HEK293 (cell line): ENCODE results near the gene ZNF276.

Experiments used
- CTCF ChIA-PET: fragments of 350-600 bp; formaldehyde crosslinking; extraction: SDS; loops from one replicate; lab custom pipeline; 2021; ENCODE audit warnings: antibody characterized with exemption; lab: Yijun Ruan, JAX
- POLR2A ChIA-PET: fragments of 300-600 bp; formaldehyde crosslinking; extraction: SDS; loops from one replicate; lab custom pipeline; 2020; ENCODE audit warnings: antibody characterized with exemption, inconsistent platforms; lab: Yijun Ruan, JAX
- H3K27ac ChIP-seq: fragments of 200-500 bp; sonication (Bioruptor generic); 2 replicates; pipeline ENCODE4 v1.5.1; 2014; ENCODE audit warnings: low read depth, low read length, control low read depth, inconsistent platforms; ENCODE audit errors: extremely low read depth
- H3K36me3 ChIP-seq, 2 experiments: fragments of 200-500 bp in 1 of 2; sonication (Bioruptor generic) in 1 of 2; 1 replicate in 1 of 2; 2 replicates in 1 of 2; pipeline ENCODE4 v1.5.1; 2014 to 2017; ENCODE audit warnings: inconsistent platforms in 2 of 2, low read length in 2 of 2; ENCODE audit not compliant: control insufficient read depth in 2 of 2, insufficient read depth in 1 of 2
- H3K4me1 ChIP-seq: fragments of 200-500 bp; sonication (Bioruptor generic); 2 replicates; pipeline ENCODE4 v1.5.1; 2014; ENCODE audit warnings: mild to moderate bottlenecking, low read length, inconsistent platforms; ENCODE audit not compliant: control insufficient read depth, insufficient read depth
- H3K4me3 ChIP-seq: 2 replicates; pipeline ENCODE4 v1.5.1; 2011; ENCODE audit warnings: low read depth, mild to moderate bottlenecking, control low read depth, low read length, moderate library complexity
- H3K9me3 ChIP-seq: fragments of 200-500 bp; sonication (Bioruptor generic); 2 replicates; pipeline ENCODE4 v1.5.1; 2014; ENCODE audit warnings: low read depth, low read length, inconsistent platforms; ENCODE audit not compliant: control insufficient read depth, insufficient read depth
- EGR2 ChIP-seq: fragments of 450-650 bp; formaldehyde crosslinking; IDR thresholded peaks from 2 replicates; pipeline ENCODE4 v1.5.1; 2016; ENCODE audit warnings: low read depth, missing biosample characterization, missing genetic modification characterization
- FEZF1 ChIP-seq: fragments of 450-650 bp; formaldehyde crosslinking; IDR thresholded peaks from 2 replicates; pipeline ENCODE4 v1.5.1; 2016; ENCODE audit warnings: missing biosample characterization, missing genetic modification characterization
- HIC1 ChIP-seq: fragments of 450-650 bp; formaldehyde crosslinking; IDR thresholded peaks from 2 replicates; pipeline ENCODE4 v1.5.1; 2016; ENCODE audit warnings: missing biosample characterization, missing genetic modification characterization
- PRDM10 ChIP-seq: fragments of 450-650 bp; formaldehyde crosslinking; IDR thresholded peaks from 2 replicates; pipeline ENCODE4 v1.5.1; 2016; ENCODE audit warnings: missing biosample characterization, missing genetic modification characterization
- SP3 ChIP-seq: fragments of 450-650 bp; formaldehyde crosslinking; IDR thresholded peaks from 2 replicates; pipeline ENCODE4 v1.5.1; 2016; ENCODE audit warnings: missing biosample characterization, missing genetic modification characterization
- ZBTB26 ChIP-seq: fragments of 450-650 bp; formaldehyde crosslinking; optimal IDR thresholded peaks from 2 replicates; pipeline ENCODE3; 2016; ENCODE audit warnings: missing biosample characterization, mild to moderate bottlenecking, missing genetic modification characterization
- ZBTB48 ChIP-seq: fragments of 450-650 bp; formaldehyde crosslinking; IDR thresholded peaks from 2 replicates; pipeline ENCODE4 v1.5.1; 2016; ENCODE audit warnings: missing biosample characterization, missing genetic modification characterization
- ZEB2 ChIP-seq: fragments of 450-650 bp; formaldehyde crosslinking; IDR thresholded peaks from 2 replicates; pipeline ENCODE4 v1.5.1; 2016; ENCODE audit warnings: missing biosample characterization, missing genetic modification characterization
- ZFHX2 ChIP-seq: fragments of 450-650 bp; formaldehyde crosslinking; conservative IDR thresholded peaks from 2 replicates; pipeline ENCODE4 v1.5.1; 2016; ENCODE audit warnings: missing biosample characterization, missing genetic modification characterization
- ZNF112 ChIP-seq: fragments of 450-650 bp; formaldehyde crosslinking; IDR thresholded peaks from 2 replicates; pipeline ENCODE4 v1.5.0; 2017; ENCODE audit warnings: missing biosample characterization, missing genetic modification characterization
- ZNF121 ChIP-seq: fragments of 450-650 bp; formaldehyde crosslinking; IDR thresholded peaks from 2 replicates; pipeline ENCODE4 v1.5.1; 2016; ENCODE audit warnings: missing biosample characterization, missing genetic modification characterization
- ZNF138 ChIP-seq: fragments of 450-650 bp; formaldehyde crosslinking; IDR thresholded peaks from 2 replicates; pipeline ENCODE4 v1.5.1; 2016; ENCODE audit warnings: missing biosample characterization, missing genetic modification characterization, borderline replicate concordance
- ZNF146 ChIP-seq: fragments of 450-650 bp; formaldehyde crosslinking; IDR thresholded peaks from 2 replicates; pipeline ENCODE4 v1.5.1; 2016; ENCODE audit warnings: missing biosample characterization, missing genetic modification characterization
- ZNF19 ChIP-seq: fragments of 450-650 bp; formaldehyde crosslinking; IDR thresholded peaks from 2 replicates; pipeline ENCODE4; 2016; ENCODE audit warnings: missing biosample characterization, missing genetic modification characterization, low read depth
- ZNF23 ChIP-seq: fragments of 450-650 bp; formaldehyde crosslinking; IDR thresholded peaks from 2 replicates; pipeline ENCODE4 v1.5.1; 2016; ENCODE audit warnings: missing biosample characterization, missing genetic modification characterization, borderline replicate concordance
- ZNF433 ChIP-seq: fragments of 450-650 bp; formaldehyde crosslinking; IDR thresholded peaks from 2 replicates; pipeline ENCODE4 v1.5.1; 2016; ENCODE audit warnings: missing biosample characterization, missing genetic modification characterization, low read depth
- ZNF560 ChIP-seq: fragments of 450-650 bp; formaldehyde crosslinking; IDR thresholded peaks from 2 replicates; pipeline ENCODE4 v1.5.1; 2017; ENCODE audit warnings: missing biosample characterization, missing genetic modification characterization, borderline replicate concordance
- ZNF600 ChIP-seq: fragments of 450-650 bp; formaldehyde crosslinking; IDR thresholded peaks from 2 replicates; pipeline ENCODE4 v1.5.1; 2016; ENCODE audit warnings: missing biosample characterization, missing genetic modification characterization
- ZNF626 ChIP-seq: fragments of 450-650 bp; sonication (Bioruptor Pico); formaldehyde crosslinking; IDR thresholded peaks from 2 replicates; pipeline ENCODE4 v1.5.1; 2018; ENCODE audit warnings: missing biosample characterization, missing genetic modification characterization, inconsistent platforms
- ZNF747 ChIP-seq: fragments of 450-650 bp; formaldehyde crosslinking; IDR thresholded peaks from 2 replicates; pipeline ENCODE4 v1.5.1; 2016; ENCODE audit warnings: missing biosample characterization, missing genetic modification characterization
- TF ChIP-seq, protein P1 (sequence below): IDR thresholded peaks from 2 replicates; pipeline ENCODE4 v1.6.1; 2011; ENCODE audit warnings: mild to moderate bottlenecking, low read depth, low read length, borderline replicate concordance

ZNF276 gene

DNA sequence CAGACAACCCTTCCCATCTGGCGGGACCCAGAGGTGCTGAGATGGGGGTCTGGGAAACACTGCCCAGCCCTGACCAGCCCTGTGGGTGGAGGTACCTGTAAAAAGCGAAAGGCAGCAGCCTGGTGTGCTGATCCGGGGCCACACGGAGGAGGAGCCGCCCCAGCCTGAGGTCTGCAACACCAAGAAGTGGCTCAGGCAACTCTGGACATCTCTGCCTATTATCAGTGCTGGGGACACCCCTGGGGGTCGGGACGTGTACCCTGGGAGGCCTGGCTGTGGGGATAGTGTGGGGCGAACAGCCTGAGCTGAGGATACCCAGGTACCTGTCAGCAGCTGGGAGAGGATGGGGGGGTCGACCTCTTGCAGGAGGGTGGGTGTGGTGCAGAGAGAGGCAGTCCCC is 18.0 kb downstream of the ZNF276 start (continued):
- TF ChIP-seq PRDM10 (tag by site-specific recombination) (no peak), ZNF146 (tag by site-specific recombination) (no peak)

DNA sequence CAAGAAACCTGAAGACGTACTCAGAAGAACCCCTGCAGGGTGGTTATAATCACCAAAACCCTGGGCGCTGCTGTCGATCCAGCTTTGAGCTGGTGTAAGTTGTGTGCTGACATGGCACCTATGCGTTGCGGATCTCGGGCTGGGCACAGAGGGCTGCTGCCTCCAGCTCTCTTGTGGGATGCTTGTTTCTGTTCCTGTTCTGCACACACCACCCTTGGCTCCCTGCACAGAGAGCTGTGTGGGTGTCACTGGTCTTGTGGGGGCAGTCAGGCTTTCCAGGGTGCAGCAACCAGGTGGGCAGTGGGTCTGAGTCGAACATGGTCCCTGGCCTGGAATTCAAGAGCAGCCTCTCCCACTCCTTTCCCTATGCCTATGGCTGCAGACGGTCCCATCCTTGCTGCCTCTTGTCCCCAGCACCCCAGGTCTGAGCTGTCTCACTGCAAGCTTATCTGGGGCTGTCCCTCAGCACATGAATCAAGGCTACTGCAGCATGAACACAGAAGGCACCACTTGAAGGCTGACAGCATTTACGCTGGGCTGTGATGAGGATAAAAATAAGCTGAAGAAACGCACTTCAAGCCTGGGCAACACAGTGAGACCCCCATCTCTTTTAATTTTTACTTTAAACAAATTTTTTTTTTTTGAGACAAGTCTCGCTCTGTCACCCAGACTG is 20.1 kb downstream of the ZNF276 start:
- CTCF ChIA-PET = interaction anchor here (0.6 to 1.4 kb wide), 4 partner anchors 16 to 170 kb away, joined by 3 to 5 read pairs (median 4); no protein-coding TSS in a partner anchor
- POLR2A ChIA-PET = interaction anchor here (0.7 to 3.1 kb wide), 2 partner anchors 13 to 36 kb away, joined by 3 to 10 read pairs; no protein-coding TSS in a partner anchor
- no peak overlapping the region for H3K27ac ChIP-seq

GRCh38 chr16:89742948-89743347 is 21.6 kb downstream of the ZNF276 start:
- Histone ChIP-seq H3K36me3 (peaks cover 38 to 96% of the 10 kb centered on the region in 2 experiments; a peak in 2 of 3 replicates), H3K9me3 (no peaks in the 10 kb centered on the region), H3K27ac (no peak overlapping the region), H3K4me1 (no peaks in the 10 kb centered on the region)
- CTCF ChIA-PET = interaction anchor here (0.9 to 1.9 kb wide), 2 partner anchors 37 to 120 kb away, joined by 3 to 6 read pairs; no protein-coding TSS in a partner anchor
- TF ChIP-seq, protein P1, sequence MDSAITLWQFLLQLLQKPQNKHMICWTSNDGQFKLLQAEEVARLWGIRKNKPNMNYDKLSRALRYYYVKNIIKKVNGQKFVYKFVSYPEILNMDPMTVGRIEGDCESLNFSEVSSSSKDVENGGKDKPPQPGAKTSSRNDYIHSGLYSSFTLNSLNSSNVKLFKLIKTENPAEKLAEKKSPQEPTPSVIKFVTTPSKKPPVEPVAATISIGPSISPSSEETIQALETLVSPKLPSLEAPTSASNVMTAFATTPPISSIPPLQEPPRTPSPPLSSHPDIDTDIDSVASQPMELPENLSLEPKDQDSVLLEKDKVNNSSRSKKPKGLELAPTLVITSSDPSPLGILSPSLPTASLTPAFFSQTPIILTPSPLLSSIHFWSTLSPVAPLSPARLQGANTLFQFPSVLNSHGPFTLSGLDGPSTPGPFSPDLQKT = no peak
- TF ChIP-seq SP3 (tag by site-specific recombination) = no peak
- TF ChIP-seq ZNF112 (tag by site-specific recombination) = no peak
- TF ChIP-seq ZEB2 (tag by site-specific recombination) = no peak
- TF ChIP-seq ZNF19 (tag by site-specific recombination) = no peak
- TF ChIP-seq ZNF23 = no peak
- TF ChIP-seq, all 188 proteins: peak for 0
- no peak overlapping the region for H3K4me3 ChIP-seq
- POLR2A ChIA-PET = interaction anchor here (0.5 to 3.1 kb wide), 3 partner anchors 37 to 179 kb away, joined by 5 to 10 read pairs (median 5); no protein-coding TSS in a partner anchor

More for the DNA sequence above, 20.1 kb downstream of the ZNF276 start:
- TF ChIP-seq ZFHX2 (tag by site-specific recombination) (peak; percentile 43), ZNF600 (tag by site-specific recombination) (peak; percentile 83), EGR2 (peak; percentile 68; the same call in 1 of the 2 replicates), ZNF138 (tag by site-specific recombination) (no peak), ZNF121 (tag by site-specific recombination) (peak; percentile 76; the same call in 1 of the 2 replicates), ZBTB48 (tag by site-specific recombination) (no peak)
- TF ChIP-seq, all 188 proteins: peak for 4
- Histone ChIP-seq H3K4me1 (no peaks in the 10 kb centered on the region), H3K9me3 (no peaks in the 10 kb centered on the region), H3K36me3 (peaks cover 40 to 97% of the 10 kb centered on the region in 2 experiments; a peak in 2 of 3 replicates), H3K4me3 (no peak overlapping the region)

DNA sequence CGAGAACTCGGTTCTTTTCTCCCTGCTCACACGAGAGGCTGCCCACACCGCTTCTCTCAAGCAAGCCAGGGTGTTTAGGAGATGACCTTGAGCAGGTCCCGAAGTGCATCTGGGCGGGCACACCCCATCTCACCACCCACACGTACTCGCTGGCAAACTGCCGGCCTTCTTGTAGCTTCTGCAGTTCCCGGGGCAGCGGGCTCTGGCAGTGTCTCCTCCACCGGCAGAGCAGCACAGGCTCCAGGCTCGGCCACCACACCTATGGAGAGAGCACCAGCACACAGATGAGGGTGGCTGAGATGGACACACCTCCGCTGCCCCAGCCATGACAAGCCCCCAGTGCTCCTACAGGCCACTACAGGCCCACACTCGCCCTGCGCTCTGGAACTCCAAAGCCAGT is 23.5 kb downstream of the ZNF276 start:
- Histone ChIP-seq H3K4me1 (no peaks in the 10 kb centered on the region), H3K4me3 (no peak overlapping the region), H3K27ac (no peak overlapping the region), H3K36me3 (peaks cover 45 to 96% of the 10 kb centered on the region in 2 experiments; a peak in 2 of 3 replicates), H3K9me3 (no peaks in the 10 kb centered on the region)
- ChIA-PET CTCF (interaction anchor here (1.9 kb wide), 1 partner anchor 39 kb away, joined by 6 read pairs; no protein-coding TSS in a partner anchor), POLR2A (no interaction called here)
- TF ChIP-seq ZNF626 (no peak), HIC1 (no peak), ZNF560 (tag by site-specific recombination) (no peak), ZNF747 (no peak), FEZF1 (tag by site-specific recombination) (no peak), ZBTB26 (no peak), ZNF433 (tag by site-specific recombination) (no peak)
